Raji (cell line): ENCODE data around the gene HNRNPUL2.
A peak's percentile ranks its signal among the peaks of the same experiment; 100 is the strongest.

Experiments used
- POLR2A ChIP-seq: IDR thresholded peaks from 2 replicates; pipeline ENCODE4 v1.6.1; 2011; ENCODE audit warnings: low read depth, low read length, control low read depth; ENCODE audit not compliant: insufficient read depth

Gene HNRNPUL2

GRCh38 chr11:62709247-62710000 lies 17.8 kb downstream of the HNRNPUL2 start:
- peak; percentile 87 for TF ChIP-seq POLR2A

- no peak for TF ChIP-seq POLR2A
Observed at GRCh38 chr11:62708793-62709192, 18.5 kb downstream of the HNRNPUL2 start.

- TF ChIP-seq POLR2A, result no peak
Observed at GRCh38 chr11:62708392-62708791, 18.9 kb downstream of the HNRNPUL2 start.

DNA sequence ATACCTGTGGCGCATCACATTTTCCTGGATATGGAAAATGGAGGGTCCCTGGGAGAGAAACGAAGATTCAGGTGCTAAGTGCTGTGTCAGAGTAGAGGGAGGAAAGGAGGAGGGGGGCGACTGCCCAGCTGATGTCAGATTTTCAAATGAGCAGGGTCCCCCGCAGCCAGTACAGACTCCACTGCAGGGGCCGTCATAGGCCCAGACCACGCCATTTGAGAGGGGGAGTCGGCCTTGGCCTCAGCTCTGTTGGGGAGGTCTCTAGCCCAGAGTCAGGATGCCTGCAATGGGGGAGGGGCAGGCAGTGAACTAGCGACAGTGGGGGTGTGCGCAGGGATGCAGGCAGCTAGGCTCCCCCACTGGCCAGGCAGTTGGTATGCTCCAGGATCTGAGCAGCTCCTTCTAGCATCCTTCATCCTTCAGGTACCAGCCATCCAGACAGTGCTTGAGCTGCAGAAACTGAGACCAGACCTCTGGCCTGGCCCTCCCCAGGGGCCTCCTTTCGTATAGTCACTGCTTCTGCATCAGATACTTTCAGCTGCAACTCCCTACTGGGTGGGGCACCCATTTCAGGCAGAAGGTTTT lies 19.9 kb downstream of the HNRNPUL2 start, which contains the start of the genes BSCL2 and GNG3:
Gene BSCL2 (minus strand): TSS at position 148 of the 585 bp plus-strand sequence. CDS start 229 bp downstream, outside the sequence.
Gene GNG3 (plus strand): TSS at position 400 of the 585 bp plus-strand sequence. CDS start 620 bp downstream, outside the sequence.
- no peak for TF ChIP-seq POLR2A

DNA sequence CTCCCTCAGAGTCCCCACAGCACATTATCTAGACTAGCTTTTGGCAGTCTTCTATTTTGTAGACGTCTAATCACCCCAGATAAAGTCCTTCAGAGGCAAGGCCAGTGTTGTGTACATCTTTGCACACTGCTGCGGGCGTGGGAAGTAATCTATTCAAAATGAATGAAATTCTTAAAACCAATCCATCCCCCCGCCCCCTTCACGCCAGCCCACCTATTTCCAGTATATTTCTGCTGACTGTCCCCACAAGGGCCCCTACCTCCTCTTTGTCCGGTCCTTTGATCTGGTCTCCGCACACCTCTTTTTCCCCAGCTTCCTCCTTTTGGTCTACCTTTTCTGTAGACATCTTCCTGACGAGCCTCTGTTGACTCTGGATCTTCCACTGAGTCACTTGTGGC lies 20.4 kb downstream of the HNRNPUL2 start:
- no peak for TF ChIP-seq POLR2A

DNA sequence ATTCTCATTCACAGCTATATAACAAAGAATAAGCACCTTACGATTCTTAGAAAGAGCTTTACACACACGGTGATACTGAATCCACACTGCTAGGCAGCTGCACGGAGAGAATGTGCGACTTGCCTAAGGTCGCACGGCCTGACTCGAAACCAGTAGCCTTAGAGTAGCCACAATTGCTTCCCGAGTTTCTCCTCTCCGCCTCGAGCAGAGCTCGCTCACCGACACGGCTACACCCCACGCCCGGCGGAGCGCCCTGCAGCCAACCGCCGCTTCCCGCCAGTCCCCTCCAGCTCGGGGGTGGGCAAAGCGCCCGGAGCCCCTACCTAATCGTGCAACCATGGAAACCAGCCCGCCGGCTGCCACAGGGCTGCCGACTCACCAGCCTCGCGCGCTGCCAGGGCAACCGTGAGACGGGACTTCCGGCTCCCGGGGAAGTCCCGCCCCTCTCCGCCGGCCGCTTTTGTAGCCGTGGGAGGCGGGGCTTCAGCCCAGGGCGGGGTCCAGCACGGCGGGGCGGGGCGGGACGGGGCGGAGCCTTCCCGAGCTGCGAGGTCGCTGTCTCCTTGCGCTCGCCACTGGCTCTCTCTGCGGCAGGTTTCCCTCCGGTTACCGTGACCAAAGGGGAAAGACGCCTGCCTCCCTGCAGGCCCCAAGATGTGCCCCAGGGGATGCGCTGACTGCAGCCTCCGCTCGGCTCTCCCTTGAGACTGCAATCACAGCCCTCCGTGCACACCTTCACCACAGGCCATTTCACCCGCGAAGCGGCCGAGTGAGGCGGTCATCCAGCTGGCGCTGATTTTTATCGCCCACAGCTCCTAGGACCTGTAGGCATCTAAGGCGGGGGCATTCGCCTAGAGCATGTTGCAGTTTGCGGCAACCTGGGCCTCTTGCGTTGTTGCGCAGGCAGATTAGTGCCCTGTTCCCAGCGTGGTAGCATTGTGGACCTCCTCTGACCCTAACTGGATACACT lies 21.1 kb downstream of the HNRNPUL2 start:
- peak; percentile 72 for TF ChIP-seq POLR2A

- no peak for TF ChIP-seq POLR2A
Observed at GRCh38 chr11:62705413-62705812, 21.8 kb downstream of the HNRNPUL2 start.

DNA sequence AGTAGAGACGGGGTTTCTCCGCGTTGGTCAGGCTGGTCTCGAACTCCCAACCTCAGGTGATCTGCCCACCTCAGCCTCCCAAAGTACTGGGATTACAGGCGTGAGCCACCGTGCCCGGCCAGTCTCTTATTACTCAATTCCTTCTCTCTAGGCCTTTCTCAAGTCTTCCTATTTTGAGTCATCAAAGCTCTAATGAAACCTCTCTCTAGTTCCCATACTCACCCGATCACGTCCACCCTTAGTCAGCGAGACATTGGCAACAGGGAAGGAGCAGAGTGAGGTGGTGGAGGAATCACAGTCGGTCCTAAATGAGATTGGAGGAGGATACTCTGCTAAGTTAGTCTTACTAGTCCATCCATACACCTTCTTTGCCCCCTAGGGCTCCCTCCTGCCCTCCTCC lies 25.0 kb downstream of the HNRNPUL2 start:
- TF ChIP-seq POLR2A, result no peak

DNA sequence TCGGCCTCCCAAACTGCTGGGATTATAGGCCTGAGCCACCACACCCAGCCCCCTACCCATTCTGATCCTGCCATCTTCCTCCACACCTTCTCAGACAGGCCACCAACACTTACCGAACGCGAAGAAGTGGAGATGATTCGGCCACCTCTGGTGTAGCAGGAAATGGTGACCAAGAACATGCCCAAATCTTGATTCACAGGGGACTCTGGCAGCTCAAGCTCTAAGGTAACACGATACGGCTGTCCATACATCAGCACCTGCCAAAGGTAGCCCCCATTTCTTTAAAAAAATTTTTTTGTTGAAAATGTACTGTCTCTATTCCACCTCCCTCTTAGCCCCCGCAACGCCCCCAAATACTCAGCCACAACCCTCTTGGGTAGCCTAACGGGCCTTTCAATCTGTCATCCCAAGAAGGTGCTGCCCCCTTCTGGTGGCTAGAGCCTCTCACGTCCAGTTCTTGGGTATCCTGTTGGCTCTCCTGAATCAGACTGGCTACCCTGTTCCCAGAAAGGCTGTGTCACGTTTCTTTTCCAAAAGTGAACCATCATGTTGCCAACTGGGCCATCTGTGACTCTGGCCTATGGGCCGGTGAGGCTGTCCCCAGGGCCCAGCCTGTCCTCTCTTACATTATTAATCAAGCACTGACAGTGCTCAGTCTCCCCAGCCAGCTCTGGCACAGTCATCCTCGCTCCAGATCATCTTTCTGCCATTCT lies 32.6 kb downstream of the HNRNPUL2 start:
- no peak for TF ChIP-seq POLR2A

- no peak for TF ChIP-seq POLR2A
Observed at GRCh38 chr11:62689421-62690183, 37.7 kb downstream of the HNRNPUL2 start, which contains the start of gene LRRN4CL. LRRN4CL (minus strand) TSS chr11:62689530; CDS start chr11:62688508, 1,022 bp downstream.

DNA sequence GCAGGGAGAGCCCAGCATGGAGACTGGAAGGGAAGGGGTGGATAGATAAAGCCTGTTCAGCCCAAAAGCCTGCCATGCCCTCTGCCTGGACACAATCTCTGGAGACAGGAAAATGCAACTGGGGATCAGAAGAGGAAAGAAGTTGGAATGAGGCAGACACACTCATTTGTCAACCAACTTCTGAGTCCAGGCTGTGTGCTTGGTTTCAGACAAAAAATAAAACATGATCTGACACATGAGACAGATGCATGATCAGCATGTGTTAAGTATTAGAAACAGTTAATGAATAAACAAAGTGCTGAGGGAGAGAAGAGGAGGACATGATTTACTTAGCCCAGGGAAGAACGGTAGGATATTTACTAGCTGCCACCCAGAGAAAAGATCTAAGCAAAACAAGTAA lies 38.8 kb downstream of the HNRNPUL2 start:
- TF ChIP-seq POLR2A, result no peak

- TF ChIP-seq POLR2A, result no peak
Observed at GRCh38 chr11:62687508-62688396, 39.5 kb downstream of the HNRNPUL2 start.

GRCh38 chr11:62682518-62682917 lies 44.7 kb downstream of the HNRNPUL2 start:
- no peak for TF ChIP-seq POLR2A
